Keratinocyte (primary cell): Measurements from ENCODE around the gene GARIN3.

Experiments
- EZH2 ChIP-seq: IDR thresholded peaks from one replicate; pipeline ENCODE4 v1.6.1; 2012; ENCODE audit warnings: inconsistent platforms, mild to moderate bottlenecking, low read length, moderate library complexity
- TF ChIP-seq, protein P1 (sequence below), 3 experiments: IDR thresholded peaks in 1 of 3; conservative IDR thresholded peaks in 1 of 3; optimal IDR thresholded peaks in 1 of 3; 2 replicates in 2 of 3; 3 replicates in 1 of 3; pipeline versions ENCODE3 to v1.5.1; 2011; ENCODE audit warnings: low read length in 3 of 3, mild to moderate bottlenecking in 3 of 3, moderate library complexity in 2 of 3, control low read depth in 1 of 3, inconsistent platforms in 1 of 3; ENCODE audit not compliant: insufficient read depth in 2 of 3; ENCODE audit errors: extremely low read depth in 1 of 3

DNA sequence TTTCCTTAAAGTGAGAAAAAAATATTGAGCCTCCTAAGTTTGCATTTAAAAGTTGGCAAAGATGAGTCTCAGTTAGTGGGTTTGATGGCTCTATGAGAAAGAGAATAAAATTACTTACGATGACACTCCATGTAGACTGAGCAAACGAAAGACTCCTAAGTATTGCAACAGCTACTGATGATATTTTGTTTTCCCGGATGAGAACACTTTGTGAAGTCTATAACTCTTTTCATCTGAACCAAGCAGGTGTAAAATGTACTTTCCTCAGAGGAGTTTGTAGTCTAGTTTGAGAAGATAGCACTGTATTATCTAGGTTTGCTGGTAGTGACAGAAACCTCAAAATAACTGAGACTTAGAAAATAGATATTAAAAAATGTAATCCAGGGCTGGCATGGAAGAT lies 12.9 kb upstream of the GARIN3 start:
- TF ChIP-seq, protein P1, sequence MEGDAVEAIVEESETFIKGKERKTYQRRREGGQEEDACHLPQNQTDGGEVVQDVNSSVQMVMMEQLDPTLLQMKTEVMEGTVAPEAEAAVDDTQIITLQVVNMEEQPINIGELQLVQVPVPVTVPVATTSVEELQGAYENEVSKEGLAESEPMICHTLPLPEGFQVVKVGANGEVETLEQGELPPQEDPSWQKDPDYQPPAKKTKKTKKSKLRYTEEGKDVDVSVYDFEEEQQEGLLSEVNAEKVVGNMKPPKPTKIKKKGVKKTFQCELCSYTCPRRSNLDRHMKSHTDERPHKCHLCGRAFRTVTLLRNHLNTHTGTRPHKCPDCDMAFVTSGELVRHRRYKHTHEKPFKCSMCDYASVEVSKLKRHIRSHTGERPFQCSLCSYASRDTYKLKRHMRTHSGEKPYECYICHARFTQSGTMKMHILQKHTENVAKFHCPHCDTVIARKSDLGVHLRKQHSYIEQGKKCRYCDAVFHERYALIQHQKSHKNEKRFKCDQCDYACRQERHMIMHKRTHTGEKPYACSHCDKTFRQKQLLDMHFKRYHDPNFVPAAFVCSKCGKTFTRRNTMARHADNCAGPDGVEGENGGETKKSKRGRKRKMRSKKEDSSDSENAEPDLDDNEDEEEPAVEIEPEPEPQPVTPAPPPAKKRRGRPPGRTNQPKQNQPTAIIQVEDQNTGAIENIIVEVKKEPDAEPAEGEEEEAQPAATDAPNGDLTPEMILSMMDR (optimal IDR thresholded peaks at IDR 0.05 in 1 of 3, IDR thresholded peaks at IDR 0.05 in 1 of 3, conservative IDR thresholded peaks at IDR 0.05 in 1 of 3; ENCODE audit: extremely low read depth in 1 of 3, insufficient read depth in 2 of 3, low read length in 3 of 3) = no peak
- no peak for TF ChIP-seq EZH2
